Smooth muscle cell (in vitro differentiated cells): ENCODE measurements around the gene MLPH. TPM values are rescaled to one million over a fixed set of nuclear protein-coding genes. Genes with fewer than 3 reads are reported as not detected.

ENCODE experiments used
- DNase-seq: peaks from one replicate; lab custom pipeline; 2025; ENCODE audit not compliant: unreplicated experiment; lab: John Stamatoyannopoulos, UW
- H2AFZ ChIP-seq: fragments of 200-600 bp; sonication (generic); 2 replicates; pipeline ENCODE4 v1.6.0; 2016; ENCODE audit warnings: antibody characterized with exemption, low read depth, mild to moderate bottlenecking
- H3F3A ChIP-seq: fragments of 200-600 bp; sonication (generic); 2 replicates; pipeline ENCODE4 v1.6.0; 2017; ENCODE audit warnings: antibody characterized with exemption, low read depth
- H3K27ac ChIP-seq: fragments of 200-600 bp; sonication (generic); 2 replicates; pipeline ENCODE4 v1.5.1; 2016; ENCODE audit warnings: low read depth, mild to moderate bottlenecking
- H3K27me3 ChIP-seq: fragments of 200-600 bp; sonication (generic); 2 replicates; pipeline ENCODE4 v1.6.1; 2016; ENCODE audit warnings: low read depth, mild to moderate bottlenecking
- H3K36me3 ChIP-seq: fragments of 200-600 bp; sonication (generic); 2 replicates; pipeline ENCODE4 v1.5.1; 2016; ENCODE audit warnings: low read depth
- H3K4me1 ChIP-seq: fragments of 200-600 bp; sonication (generic); 2 replicates; pipeline ENCODE4 v1.5.1; 2016; ENCODE audit warnings: low read depth
- H3K4me2 ChIP-seq: fragments of 200-600 bp; sonication (generic); 2 replicates; pipeline ENCODE4 v1.6.0; 2016; ENCODE audit warnings: mild to moderate bottlenecking
- H3K4me3 ChIP-seq: fragments of 200-600 bp; sonication (generic); 2 replicates; pipeline ENCODE4 v1.5.1; 2016; ENCODE audit warnings: mild to moderate bottlenecking
- H3K79me2 ChIP-seq: fragments of 200-600 bp; sonication (generic); 2 replicates; pipeline ENCODE4 v1.6.0; 2016; ENCODE audit warnings: low read depth, mild to moderate bottlenecking
- H3K9ac ChIP-seq: fragments of 200-600 bp; sonication (generic); 2 replicates; pipeline ENCODE4 v1.6.0; 2016; ENCODE audit warnings: low read depth
- H3K9me3 ChIP-seq: fragments of 200-600 bp; sonication (generic); replicated peaks from 2 replicates; pipeline ENCODE4 v1.5.1; 2016; ENCODE audit warnings: low read depth
- H4K20me1 ChIP-seq: fragments of 200-600 bp; sonication (generic); 2 replicates; pipeline ENCODE4 v1.6.0; 2016; ENCODE audit warnings: low read depth
- CTCF ChIP-seq: fragments of 200-600 bp; sonication (generic); IDR thresholded peaks from 2 replicates; pipeline ENCODE4 v1.5.1; 2017; ENCODE audit warnings: borderline replicate concordance, mild to moderate bottlenecking, antibody characterized with exemption; ENCODE audit not compliant: insufficient read depth, poor library complexity, severe bottlenecking
- WGBS: methylation state at CpG from one replicate; pipeline ENCODE4 v1.1.7; 2016; ENCODE audit warnings: low lambda C conversion rate; 5-methylcytosine and 5-hydroxymethylcytosine counted together
- polyA plus RNA-seq: library from polyadenylated mRNA; unstranded; fragments of >200 nt; fragmentation: Nextera tagmentation; extraction: Ambion mirVana; gene quantifications from 2 replicates; pipeline ENCODE4 v1.2.1, GENCODE V29; 2016
- total RNA-seq: library from RNA; depleted of rRNA; stranded (reverse); fragments of >200 nt; gene quantifications from 2 replicates; pipeline ENCODE4 v1.2.3, GENCODE V29; 2014

MLPH gene
- total and polyA plus RNA-seq, 2 experiments from 2014 or later = 32.8 to 36.4 TPM

- Histone ChIP-seq H3K27ac (no peak overlapping the region), H3K4me3 (no peak overlapping the region), H3K4me1 (no peaks in the 10 kb centered on the region), H3K36me3 (no peaks in the 10 kb centered on the region), H3K79me2 (no peaks in the 10 kb centered on the region), H3K4me2 (peak overlapping the region; percentile 71), H3K9me3 (no peaks in the 10 kb centered on the region), H3F3A (no peaks in the 10 kb centered on the region), H4K20me1 (no peaks in the 10 kb centered on the region), H3K27me3 (no peaks in the 10 kb centered on the region), H3K9ac (no peak overlapping the region), H2AFZ (peak overlapping the region; percentile 8)
- peak; percentile 98 for TF ChIP-seq CTCF
- WGBS = 28% methylated on average over 24 of the region's 24 CpGs
- peak; percentile 71 for DNase-seq
These were observed 85.1 kb downstream of the MLPH start for GRCh38 chr2:237572021-237572741.

GRCh38 chr2:237572742-237573101 is 85.7 kb downstream of the MLPH start:
- peak overlapping the region; percentile 8 for H2AFZ ChIP-seq
- H3K36me3 ChIP-seq = no peaks in the 10 kb centered on the region
- DNase-seq = no peak
- H3F3A ChIP-seq = no peaks in the 10 kb centered on the region
- WGBS = 82% methylated on average over 4 of the region's 4 CpGs
- H3K4me3 ChIP-seq = no peak overlapping the region
- H3K27me3 ChIP-seq = no peaks in the 10 kb centered on the region
- no peaks in the 10 kb centered on the region for H3K9me3 ChIP-seq
- H3K4me1 ChIP-seq = no peaks in the 10 kb centered on the region
- no peaks in the 10 kb centered on the region for H3K79me2 ChIP-seq
- no peak overlapping the region for H3K27ac ChIP-seq
- H4K20me1 ChIP-seq = no peaks in the 10 kb centered on the region
- no peak overlapping the region for H3K9ac ChIP-seq
- H3K4me2 ChIP-seq = no peak overlapping the region
- no peak for TF ChIP-seq CTCF

GRCh38 chr2:237573721-237574415 is 86.8 kb downstream of the MLPH start:
- H4K20me1 ChIP-seq = no peaks in the 10 kb centered on the region
- H3K9ac ChIP-seq = no peak overlapping the region
- H3K4me2 ChIP-seq = no peak overlapping the region
- no peaks in the 10 kb centered on the region for H3K79me2 ChIP-seq
- no peak for DNase-seq
- no peaks in the 10 kb centered on the region for H3F3A ChIP-seq
- H3K4me3 ChIP-seq = no peak overlapping the region
- H3K27me3 ChIP-seq = no peaks in the 10 kb centered on the region
- no peak overlapping the region for H2AFZ ChIP-seq
- WGBS = 97% methylated on average over 8 of the region's 8 CpGs
- H3K36me3 ChIP-seq = no peaks in the 10 kb centered on the region
- H3K27ac ChIP-seq = no peak overlapping the region
- H3K9me3 ChIP-seq = no peaks in the 10 kb centered on the region
- TF ChIP-seq CTCF = no peak
- H3K4me1 ChIP-seq = no peaks in the 10 kb centered on the region
